GM21360 (cell line): ENCODE data around the gene SCN4A.
"Not testable (repeated sequence)": the region's sequence is repeated elsewhere in the genome, so short reads cannot be mapped to it uniquely, and the experiment has no call there.

Experiments used
- ATAC-seq: cut with Tn5 transposase; IDR thresholded peaks from one replicate; pipeline ENCODE4 v1.9.1; 2021; ENCODE audit warnings: mild to moderate bottlenecking, moderate library complexity; ENCODE audit not compliant: unreplicated experiment

SCN4A gene

DNA sequence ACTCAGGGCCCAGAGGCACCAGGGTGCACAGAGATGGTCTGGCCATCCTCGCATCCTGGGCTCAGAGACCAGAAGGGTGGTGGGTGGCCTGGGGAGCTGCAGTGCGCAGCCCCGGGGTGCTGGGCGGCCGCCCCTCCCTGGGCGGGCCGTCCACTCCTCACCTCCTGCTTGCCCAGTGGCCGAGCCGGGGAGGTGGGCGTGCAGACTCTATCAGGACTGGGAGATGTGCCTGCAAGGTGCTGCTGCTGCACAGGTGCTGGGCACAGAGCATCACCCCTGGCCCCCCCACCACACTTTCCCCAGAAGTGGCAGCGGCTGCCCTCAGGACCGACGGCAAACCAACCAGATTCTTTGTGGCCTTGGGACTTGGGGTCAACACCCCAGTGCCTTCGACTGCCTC is at the start of gene SCN4A:
Gene SCN4A (minus strand): TSS at position 123 of the 400 bp plus-strand sequence. CDS start 77 bp downstream, at position 46.
- no peak for ATAC-seq

DNA sequence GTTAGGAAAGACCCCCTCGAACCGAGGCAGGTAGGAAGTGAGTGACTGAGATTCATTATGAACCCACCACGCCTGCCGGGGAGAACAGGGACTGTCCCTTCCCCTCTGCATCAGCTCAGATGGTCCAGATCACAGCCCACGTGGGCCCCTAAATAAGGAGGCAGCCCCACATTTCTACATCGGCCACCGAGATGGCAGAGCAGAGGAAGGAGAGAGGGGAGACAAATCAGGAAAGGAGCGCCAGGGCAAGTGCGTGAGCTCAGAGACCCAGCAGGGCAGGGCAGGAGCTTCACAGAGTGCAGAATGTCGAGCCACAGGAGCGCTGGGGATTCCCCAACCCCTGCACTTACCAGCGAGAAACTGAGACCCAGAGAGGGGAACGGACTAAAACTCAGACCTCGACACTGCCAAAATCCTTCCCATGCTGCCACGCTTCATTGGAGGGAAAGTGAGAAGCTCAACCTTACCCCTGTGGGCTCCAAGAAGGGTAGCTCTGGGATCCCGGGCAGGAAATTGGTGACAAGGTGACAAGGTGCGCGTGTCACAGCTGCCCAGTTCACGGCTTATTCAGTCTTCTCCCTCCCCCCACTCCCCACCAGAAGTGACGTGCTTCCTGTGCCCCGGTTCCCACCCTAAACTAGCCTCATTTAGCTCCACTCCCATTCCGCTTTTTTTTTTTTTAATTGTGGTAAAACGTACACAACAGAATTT is 47.5 kb upstream of the SCN4A start, which contains the start of gene ICAM2:
Gene ICAM2 (minus strand): TSS at position 578 of the 711 bp plus-strand sequence. CDS start 13,942 bp downstream, outside the sequence.
- ATAC-seq, result peak; percentile 50

DNA sequence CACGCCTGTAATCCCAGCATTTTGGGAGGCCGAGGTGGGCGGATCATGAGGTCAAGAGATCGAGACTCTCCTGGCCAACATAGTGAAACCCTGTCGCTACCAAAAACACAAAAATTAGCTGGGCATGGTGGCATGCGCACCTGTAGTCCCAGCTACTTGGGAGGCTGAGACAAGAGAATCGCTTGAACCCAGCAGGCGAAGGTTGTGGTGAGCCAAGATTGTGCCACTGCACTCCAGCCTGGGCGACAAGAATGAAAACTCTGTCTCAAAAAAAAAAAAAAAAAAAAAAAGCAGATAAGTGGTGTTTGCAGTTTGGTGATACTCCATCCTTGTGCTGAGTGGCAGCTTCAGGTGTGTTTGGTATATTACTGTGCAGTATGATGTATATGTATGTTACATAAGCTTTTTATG is 46.8 kb upstream of the SCN4A start:
- not testable (repeated sequence) for ATAC-seq

DNA sequence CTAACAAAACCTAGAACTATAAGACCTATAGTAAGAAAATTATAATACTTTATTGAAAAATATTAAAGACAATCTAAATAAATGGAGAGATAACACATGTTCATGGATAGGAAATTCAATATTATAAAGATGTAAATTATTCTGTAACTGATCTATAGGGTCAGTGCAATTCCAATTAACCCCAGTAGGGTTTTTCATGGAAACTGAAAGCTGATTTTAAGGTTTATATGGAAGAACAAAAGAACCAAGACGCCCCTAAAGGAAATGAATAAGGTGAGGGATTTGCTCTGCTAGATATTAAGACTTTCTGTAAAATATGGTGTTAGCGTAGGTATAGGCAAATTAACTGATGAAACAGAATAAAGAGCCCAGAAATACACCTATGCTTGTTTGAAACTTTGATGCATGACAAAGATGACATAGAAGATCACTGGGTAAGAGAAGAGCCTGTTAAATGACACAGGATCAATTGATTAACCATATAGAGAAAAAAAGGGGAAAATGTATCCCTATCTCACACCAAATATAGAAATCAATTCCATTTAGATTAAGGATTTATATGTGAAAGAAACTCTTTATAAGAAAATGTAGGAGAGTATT is 44.8 kb upstream of the SCN4A start:
- ATAC-seq, result no peak

DNA sequence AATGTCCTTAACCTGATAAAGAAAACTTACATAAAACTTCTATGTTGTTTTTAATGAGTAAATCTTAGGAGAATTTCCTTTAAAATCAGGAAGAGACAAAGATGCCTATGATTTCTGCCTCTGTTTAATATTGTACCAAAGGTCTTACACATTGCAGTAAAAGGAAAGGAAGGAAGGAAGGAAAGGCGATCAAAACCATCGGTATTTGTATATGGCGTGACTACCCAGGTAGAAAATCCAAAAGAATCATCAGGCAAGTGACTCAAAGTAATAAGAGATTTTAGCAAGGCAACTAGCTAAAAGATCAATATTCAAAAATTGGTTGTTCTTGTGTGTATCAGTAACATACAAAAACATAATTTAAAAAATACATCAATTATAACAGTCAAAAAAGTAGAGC is 44.3 kb upstream of the SCN4A start:
- ATAC-seq, result no peak

DNA sequence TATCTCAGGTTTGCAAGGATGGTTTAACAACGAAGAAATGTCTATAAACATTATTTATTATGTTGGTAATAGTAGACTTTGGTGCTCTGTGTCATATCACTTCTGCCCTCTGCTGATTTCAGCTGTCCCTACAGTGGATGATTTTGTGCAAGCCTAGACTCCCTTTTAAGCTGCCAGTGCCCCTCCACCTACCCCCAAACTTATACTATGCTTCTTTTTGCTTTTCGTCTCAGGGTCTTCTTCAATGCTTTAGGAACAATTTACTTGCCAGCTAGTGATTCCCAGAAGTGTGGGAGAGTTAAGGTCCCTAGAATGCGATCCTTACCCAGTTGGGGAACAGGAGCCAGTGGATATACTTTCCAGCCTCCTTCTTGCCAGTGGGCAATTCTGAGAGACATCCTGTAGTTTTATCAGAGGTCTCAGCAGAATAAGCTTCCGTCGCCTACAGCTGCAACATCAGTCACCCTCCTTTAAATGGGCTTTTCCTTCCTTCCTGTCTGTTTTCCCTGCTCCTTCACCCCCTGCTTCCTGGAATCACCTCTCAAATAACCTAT is 43.6 kb upstream of the SCN4A start:
- no peak for ATAC-seq

DNA sequence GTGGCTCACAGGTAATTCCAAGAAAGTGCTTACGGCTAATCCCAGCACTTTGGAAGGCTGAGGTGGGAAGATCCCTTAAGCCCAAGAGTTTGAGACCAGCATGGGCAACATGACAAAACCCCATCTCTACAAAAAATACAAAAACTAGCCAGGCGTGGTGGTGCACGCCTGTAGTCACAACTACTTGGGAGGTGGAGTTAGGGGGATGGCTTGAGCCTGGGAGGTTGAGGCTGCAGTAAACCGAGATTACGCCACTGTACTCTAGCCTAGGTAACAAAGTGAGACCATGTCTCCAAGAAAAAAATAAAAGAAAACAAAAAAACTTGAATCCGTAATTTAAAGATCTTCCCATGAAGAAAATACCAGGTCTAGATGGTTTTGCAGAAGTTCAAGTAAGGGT is 42.7 kb upstream of the SCN4A start:
- ATAC-seq, result no peak

DNA sequence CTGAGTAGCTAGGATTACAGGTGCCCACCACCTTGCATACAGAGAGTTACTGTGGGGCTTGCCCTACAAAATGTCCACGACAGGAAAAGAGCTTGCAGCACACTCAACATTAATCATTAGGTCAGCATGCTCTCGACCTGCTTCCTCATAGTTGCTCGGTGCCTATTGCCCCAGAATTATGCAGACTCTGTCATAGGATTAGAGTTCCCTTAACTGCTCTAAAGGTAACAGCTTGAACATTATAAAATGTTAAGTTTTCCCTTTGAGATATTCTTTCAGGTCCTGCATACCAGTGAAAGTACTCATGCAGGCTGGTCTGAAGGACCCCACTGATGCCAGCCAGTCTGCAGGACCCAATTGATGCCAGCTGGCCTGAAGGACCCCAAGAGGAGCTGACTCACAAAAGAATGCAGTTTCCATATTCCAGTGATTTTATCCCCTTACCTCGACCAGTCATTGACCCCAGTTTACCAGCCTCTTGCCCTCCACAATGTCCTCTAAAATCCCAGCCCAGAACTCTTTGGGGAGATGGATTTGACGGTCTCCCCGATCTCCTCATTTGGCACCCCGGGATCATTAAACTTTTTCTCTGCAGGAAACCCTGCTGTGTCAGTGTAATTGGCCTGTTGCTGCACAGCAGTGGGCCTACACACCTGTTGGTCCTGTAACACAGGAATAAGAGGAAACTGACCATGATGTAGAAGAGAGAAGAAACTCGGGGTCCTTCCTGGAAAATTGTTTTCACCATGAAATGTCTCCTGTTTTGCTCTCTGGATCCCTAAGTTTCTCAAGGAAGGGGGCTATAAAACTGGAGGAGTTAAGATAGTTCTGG is 37.1 kb upstream of the SCN4A start:
- ATAC-seq, result no peak

GRCh38 chr17:64008830-64009229 is 36.1 kb upstream of the SCN4A start:
- ATAC-seq, result no peak

DNA sequence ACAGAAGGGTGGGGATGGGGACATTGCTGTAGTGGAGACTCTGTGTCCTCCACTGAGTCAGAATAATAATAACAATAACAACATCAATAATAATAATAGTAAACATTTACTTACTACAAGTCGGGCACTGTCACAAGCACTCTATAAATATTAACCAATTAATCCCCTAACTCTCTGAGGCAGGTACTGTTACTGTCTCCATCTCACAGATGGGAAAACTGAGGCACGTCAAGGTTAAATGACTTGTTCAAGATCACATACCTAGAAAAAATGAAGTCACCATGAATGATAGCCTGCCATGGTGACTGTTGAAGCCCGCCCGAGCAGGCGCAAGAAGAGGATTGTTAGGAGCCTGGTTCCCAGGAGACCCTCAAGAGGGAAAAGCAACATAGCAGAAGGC is 35.6 kb upstream of the SCN4A start:
- ATAC-seq, result no peak

- ATAC-seq, result no peak
Observed at GRCh38 chr17:64007838-64008282, 35.1 kb upstream of the SCN4A start.

- not testable (repeated sequence) for ATAC-seq
Observed at GRCh38 chr17:64007089-64007837, 34.5 kb upstream of the SCN4A start.

DNA sequence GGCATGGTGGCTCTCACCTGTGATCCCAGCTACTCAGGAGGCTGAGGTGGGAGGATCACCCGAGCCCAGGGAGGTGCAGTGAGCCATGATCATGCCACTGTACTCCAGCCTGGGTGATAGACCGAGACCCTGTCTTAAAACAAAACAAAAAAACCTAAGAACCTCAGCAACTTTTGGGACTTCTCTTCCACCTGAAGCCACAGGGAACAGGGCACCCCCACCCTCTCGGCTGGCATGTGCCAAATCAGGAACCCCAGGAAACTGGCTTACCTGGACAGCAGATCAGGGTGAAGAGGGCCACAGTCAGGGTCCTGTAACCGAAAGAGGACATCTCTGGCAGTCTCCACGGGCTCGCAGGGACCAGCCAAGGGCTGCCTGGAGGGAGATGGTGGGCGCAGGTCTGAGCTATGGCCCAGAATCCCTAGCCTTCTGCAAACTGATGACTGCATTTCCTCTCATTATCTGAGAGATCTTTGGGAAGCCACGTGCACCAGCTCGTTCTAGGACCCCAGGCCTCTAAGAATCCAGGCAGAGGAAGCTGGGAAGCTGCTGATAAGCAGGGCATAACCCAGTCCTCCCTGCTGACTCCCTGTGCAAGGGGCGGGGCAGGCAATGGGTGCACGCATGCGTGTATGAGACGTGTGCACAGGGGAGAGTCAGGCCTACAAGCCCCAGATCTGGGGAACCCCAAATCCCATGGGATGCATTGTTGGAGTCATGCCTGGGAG is 33.8 kb upstream of the SCN4A start:
- no peak for ATAC-seq

GRCh38 chr17:64005734-64006167 is 33.0 kb upstream of the SCN4A start:
- no peak for ATAC-seq

- ATAC-seq, result no peak
Observed at GRCh38 chr17:64004903-64005733, 32.4 kb upstream of the SCN4A start.

- no peak for ATAC-seq
Observed at GRCh38 chr17:64004218-64004770, 31.6 kb upstream of the SCN4A start.

DNA sequence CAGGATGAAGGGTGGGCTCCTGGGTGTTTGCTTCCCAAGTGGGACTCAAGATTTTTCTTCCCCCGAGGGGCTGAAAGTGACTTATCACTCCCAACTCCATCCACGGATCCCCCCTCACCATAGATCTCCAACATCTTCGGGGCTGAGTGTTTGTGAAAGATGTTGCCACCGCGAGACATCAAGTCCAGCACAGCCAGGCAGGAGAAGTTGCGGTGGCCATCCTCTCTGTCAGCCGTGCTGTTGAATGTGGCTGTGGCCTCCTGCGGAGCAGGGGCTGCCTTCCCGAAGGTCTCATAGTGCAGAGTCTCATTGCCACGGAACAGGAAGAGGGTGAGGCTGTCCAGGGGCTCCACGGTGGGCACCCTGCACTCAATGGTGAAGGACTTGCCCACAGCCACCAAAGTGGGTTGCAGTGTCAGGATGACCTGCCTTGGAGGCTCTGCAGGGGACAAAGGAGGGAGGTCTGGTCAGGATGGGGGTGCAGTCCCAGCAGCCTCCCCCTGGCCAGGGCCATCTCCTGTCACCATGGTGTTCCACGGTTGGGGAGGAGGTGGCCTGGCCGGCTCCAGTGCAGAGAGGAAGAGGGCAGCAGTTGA is 30.9 kb upstream of the SCN4A start:
- no peak for ATAC-seq
